ENCODE data around the gene ERAP2. TPM values are rescaled to one million over a fixed set of nuclear protein-coding genes. Genes with fewer than 3 reads are reported as not detected.

ERAP2 gene
- total and polyA plus RNA-seq, 7 donors: 0.23 to 6.4 (median 3.0) TPM

GRCh38 chr5:96961053-96961452, 84.8 kb downstream of the ERAP2 start:
- H3K9me3 ChIP-seq: no peaks in the 10 kb centered on the region
- no peaks in the 10 kb centered on the region for H3K36me3 ChIP-seq (ENCODE audit: insufficient read depth in 1 of 2, low read depth in 1 of 2)
- H3K27me3 ChIP-seq (ENCODE audit: insufficient read depth in 3 of 3, low read length in 2 of 3): no peaks in the 10 kb centered on the region
- TF ChIP-seq CTCF (IDR thresholded peaks at IDR 0.05): no peak
- peaks cover 54% of the 10 kb centered on the region for H3K4me1 ChIP-seq
- 81 to 90% (median 88%) methylated on average over 1 of the region's 1 CpG for WGBS, 3 donors
- no peak overlapping the region for H3K4me3 ChIP-seq
- intact Hi-C loops (cut with DNase I): no loop called here
- ATAC-seq: no peak
- H3K27ac ChIP-seq: no peak overlapping the region
- DNase-seq: no peak

GRCh38 chr5:96962540-96962991, 86.3 kb downstream of the ERAP2 start:
- peaks cover 45% of the 10 kb centered on the region for H3K4me1 ChIP-seq
- no peaks in the 10 kb centered on the region for H3K36me3 ChIP-seq (ENCODE audit: insufficient read depth in 1 of 2, low read depth in 1 of 2)
- ATAC-seq (peak in 3 of 4 donors; percentile 17 to 32 (median 28)), DNase-seq (no peak)
- intact Hi-C loops (cut with DNase I): no loop called here
- no peak for TF ChIP-seq CTCF (IDR thresholded peaks at IDR 0.05)
- H3K27me3 ChIP-seq (ENCODE audit: insufficient read depth in 3 of 3, low read length in 2 of 3): no peaks in the 10 kb centered on the region
- H3K9me3 ChIP-seq: no peaks in the 10 kb centered on the region
- 31 to 52% (median 35%) methylated on average over 4 of the region's 4 CpGs for WGBS, 3 donors
- no peak overlapping the region for H3K4me3 ChIP-seq
- peak overlapping the region; percentile 81 for H3K27ac ChIP-seq

DNA sequence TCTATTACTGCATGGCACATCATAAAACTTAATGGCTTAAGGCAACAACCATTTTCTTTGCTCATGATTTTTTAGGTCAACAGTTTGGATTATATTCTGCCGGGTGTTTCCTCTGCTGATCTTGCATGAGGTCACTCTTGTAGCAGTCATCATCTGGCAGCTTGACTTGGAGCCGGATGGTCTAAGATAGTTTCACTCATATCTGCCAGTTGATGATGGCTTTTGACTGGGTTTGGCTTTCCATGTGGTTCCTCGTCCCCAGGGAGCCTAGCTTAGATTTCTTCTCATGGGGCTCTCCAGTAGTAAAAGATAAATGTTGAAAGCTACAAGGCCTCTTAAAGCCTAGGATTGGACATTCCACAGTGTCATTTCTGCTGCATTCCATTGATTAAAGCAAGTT, 87.0 kb downstream of the ERAP2 start:
- Histone ChIP-seq H3K4me1 (peaks cover 44% of the 10 kb centered on the region), H3K27ac (peak overlapping the region; percentile 81), H3K27me3 (ENCODE audit: insufficient read depth in 3 of 3, low read length in 2 of 3) (no peaks in the 10 kb centered on the region), H3K9me3 (no peaks in the 10 kb centered on the region), H3K4me3 (no peak overlapping the region), H3K36me3 (ENCODE audit: insufficient read depth in 1 of 2, low read depth in 1 of 2) (no peaks in the 10 kb centered on the region)
- WGBS, 3 donors: 3 to 7% (median 5%) methylated on average over 3 of the region's 3 CpGs
- intact Hi-C loops (cut with DNase I): no loop called here
- ATAC-seq: peak; percentile 91 to 95 (median 92)
- TF ChIP-seq CTCF (IDR thresholded peaks at IDR 0.05): no peak
- DNase-seq: peak; percentile 51 to 76

GRCh38 chr5:96966801-96967200, 90.5 kb downstream of the ERAP2 start:
- Histone ChIP-seq H3K4me1 (peaks cover 65% of the 10 kb centered on the region), H3K9me3 (no peaks in the 10 kb centered on the region), H3K27me3 (ENCODE audit: insufficient read depth in 3 of 3, low read length in 2 of 3) (no peaks in the 10 kb centered on the region), H3K27ac (peak overlapping the region; percentile 51), H3K36me3 (ENCODE audit: insufficient read depth in 1 of 2, low read depth in 1 of 2) (no peaks in the 10 kb centered on the region), H3K4me3 (no peak overlapping the region)
- TF ChIP-seq CTCF (IDR thresholded peaks at IDR 0.05): no peak
- ATAC-seq (no peak), DNase-seq (no peak)
- intact Hi-C loops (cut with DNase I): no loop called here
- WGBS, 3 donors: 70 to 86% (median 72%) methylated on average over 4 of the region's 4 CpGs

DNA sequence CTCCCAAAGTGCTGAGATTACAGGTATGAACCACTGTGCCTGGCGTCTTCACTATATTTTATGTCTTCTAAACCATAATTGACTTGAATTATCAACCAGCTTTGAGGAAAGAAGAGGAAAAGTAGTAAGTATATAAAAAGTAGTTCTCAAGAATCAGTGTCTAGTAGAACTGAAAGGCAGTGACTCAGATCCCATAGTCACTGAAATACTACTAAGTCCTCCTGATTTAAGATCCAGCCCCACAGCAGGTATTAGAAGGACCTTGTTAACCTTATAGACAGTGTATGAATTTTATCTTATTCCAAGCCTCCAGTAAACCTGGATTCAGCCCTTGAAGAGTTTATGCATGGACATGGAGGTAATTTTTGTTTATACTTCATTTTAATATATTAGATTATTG, 91.1 kb downstream of the ERAP2 start:
- DNase-seq: no peak
- H3K36me3 ChIP-seq (ENCODE audit: insufficient read depth in 1 of 2, low read depth in 1 of 2): no peaks in the 10 kb centered on the region
- H3K27ac ChIP-seq: peak overlapping the region; percentile 51
- no peak overlapping the region for H3K4me3 ChIP-seq
- intact Hi-C loops (cut with DNase I): no loop called here
- 0 to 100% (median 96%) methylated on average over 1 of the region's 1 CpG for WGBS, 3 donors
- no peaks in the 10 kb centered on the region for H3K27me3 ChIP-seq (ENCODE audit: insufficient read depth in 3 of 3, low read length in 2 of 3)
- TF ChIP-seq CTCF (IDR thresholded peaks at IDR 0.05): no peak
- H3K4me1 ChIP-seq: peaks cover 66% of the 10 kb centered on the region
- no peaks in the 10 kb centered on the region for H3K9me3 ChIP-seq
- no peak for ATAC-seq

Data from psoas muscle (tissue), 8 donors.